ENCODE measurements around the gene IGDCC3.

The IGDCC3 gene

DNA sequence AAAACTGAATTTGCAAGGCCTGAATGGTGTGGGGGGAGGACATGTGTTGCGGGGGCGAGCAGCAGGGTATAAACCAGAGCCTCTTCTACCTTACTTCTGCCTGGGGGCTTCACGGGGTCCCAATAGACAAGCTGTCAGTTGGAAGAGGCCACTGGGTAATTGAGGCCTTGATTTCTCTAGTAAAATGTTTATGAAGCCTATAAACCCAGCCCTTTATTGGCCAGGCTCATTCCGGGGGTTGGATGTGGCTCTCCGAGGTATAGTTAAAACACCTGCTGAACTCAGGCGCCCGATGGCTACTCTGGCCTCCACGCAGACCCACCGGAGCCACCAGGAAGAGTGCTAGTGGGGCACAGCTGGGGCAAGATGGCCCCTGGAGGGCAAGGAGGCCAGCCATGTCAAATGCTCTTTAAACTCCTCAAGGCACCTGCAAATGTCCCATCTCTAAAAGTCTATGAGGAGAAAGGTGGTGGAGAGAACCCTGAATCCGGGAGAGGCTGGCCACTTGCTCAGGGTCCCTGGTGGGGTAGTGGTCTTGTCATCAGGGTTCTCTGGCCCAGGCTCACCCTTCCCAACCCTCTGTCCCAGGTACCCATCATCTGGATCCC, 34.3 kb downstream of the IGDCC3 start:
- Mint-ChIP-seq H3K36me3 (peaks cover 2% of the 10 kb centered on the region), H3K4me3 (no peak overlapping the region), H3K27me3 (peaks cover 39% of the 10 kb centered on the region), H3K27ac (no peak overlapping the region), H3K9me3 (no peaks in the 10 kb centered on the region), H3K4me1 (peaks cover 11% of the 10 kb centered on the region)
- DNase-seq (ENCODE audit: low spot score in 2 of 2) (no peak), ATAC-seq (ENCODE audit: low read depth) (no peak)

DNA sequence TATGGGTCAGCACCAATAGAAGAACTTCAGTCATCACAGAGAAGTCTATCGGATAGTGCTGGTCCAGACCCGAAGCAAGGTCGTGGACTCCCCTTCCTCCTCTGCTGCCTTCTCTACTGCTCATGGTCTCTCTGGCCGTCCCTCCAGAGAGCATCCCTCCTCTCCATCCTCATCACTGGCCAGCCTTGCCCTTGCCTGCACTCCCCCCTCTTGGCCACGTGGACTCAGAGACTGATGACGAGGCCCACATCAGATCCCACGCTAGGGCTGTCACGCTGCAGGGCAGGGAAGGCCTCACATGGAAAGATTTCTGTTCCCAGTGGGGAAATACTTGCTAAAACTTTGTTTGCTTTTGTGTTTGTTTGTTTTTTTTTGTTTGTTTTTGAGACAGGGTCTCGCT, 35.3 kb downstream of the IGDCC3 start:
- Mint-ChIP-seq H3K36me3 (peaks cover 2% of the 10 kb centered on the region), H3K27ac (no peak overlapping the region), H3K4me3 (no peak overlapping the region), H3K27me3 (peaks cover 38% of the 10 kb centered on the region), H3K4me1 (peaks cover 15% of the 10 kb centered on the region), H3K9me3 (no peaks in the 10 kb centered on the region)
- ATAC-seq (ENCODE audit: low read depth) (no peak), DNase-seq (ENCODE audit: low spot score in 2 of 2) (no peak)

DNA sequence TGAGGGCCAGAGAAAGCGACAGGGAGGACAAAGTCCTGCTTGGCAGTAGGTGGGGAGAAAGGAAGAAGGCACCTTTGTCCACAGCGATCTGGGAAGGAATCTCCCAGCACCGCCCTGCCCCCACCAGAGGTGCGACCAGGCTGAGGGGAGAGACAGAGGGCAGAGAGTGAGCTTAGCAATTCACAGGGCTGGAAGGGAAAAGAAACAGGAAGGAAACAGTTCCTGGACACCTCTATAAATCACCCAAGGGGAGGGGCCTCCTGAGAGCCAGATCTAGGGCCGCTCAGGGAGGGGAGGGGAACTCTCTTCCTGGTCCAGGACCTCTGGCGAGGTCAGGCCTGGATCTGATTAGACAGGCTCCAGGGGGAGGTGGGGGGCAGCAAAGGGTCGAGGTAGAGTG, 37.9 kb downstream of the IGDCC3 start:
- Mint-ChIP-seq H3K9me3 (no peaks in the 10 kb centered on the region), H3K4me1 (peaks cover 27% of the 10 kb centered on the region), H3K27ac (no peak overlapping the region), H3K4me3 (no peak overlapping the region), H3K27me3 (peaks cover 35% of the 10 kb centered on the region), H3K36me3 (peaks cover 2% of the 10 kb centered on the region)
- ATAC-seq (ENCODE audit: low read depth), result no peak
- DNase-seq (ENCODE audit: low spot score in 2 of 2), result no peak

DNA sequence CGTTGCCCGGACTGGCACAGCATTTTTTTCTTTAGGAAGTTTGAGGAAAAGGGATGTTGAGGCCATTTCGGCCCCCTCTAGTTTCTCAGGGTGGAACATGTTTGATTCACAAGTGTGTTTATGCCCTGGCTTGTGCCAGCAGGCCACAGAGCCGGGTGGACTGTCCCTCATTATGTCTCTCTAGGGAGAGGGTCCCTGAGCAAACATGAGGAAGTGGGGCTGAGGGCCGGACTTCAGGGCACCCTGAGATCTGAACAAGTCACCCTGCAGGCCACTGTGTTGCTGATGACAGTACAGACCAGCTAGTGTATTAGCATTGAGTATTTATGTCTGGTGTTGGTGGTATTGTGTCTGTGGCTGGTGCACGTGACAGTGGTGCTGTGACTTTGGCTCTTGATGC, 38.4 kb downstream of the IGDCC3 start:
- H3K9me3 Mint-ChIP-seq, result no peaks in the 10 kb centered on the region
- peaks cover 29% of the 10 kb centered on the region for H3K4me1 Mint-ChIP-seq
- ATAC-seq (ENCODE audit: low read depth) (no peak), DNase-seq (ENCODE audit: low spot score in 2 of 2) (no peak)
- no peak overlapping the region for H3K4me3 Mint-ChIP-seq
- peaks cover 2% of the 10 kb centered on the region for H3K36me3 Mint-ChIP-seq
- peaks cover 35% of the 10 kb centered on the region for H3K27me3 Mint-ChIP-seq
- no peak overlapping the region for H3K27ac Mint-ChIP-seq

DNA sequence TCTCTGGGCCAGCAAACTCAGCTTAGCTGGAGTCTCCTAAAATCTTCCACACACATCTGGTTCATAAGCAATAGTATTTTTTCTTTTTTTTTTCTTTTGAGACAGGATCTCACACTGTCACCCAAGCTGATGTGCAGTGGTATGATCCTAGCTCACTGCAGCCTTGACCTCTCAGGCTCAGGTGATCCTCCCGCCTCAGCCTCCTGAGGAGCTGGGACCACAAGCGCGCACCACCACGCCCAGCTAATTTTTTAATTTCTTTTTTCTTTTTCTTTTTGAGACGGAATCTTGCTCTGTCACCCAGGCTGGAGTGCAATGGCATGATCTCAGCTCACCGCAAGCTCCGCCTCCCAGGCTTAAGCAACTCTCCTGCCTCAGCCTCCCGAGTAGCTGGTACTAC, 39.0 kb downstream of the IGDCC3 start:
- peaks cover 37% of the 10 kb centered on the region for H3K27me3 Mint-ChIP-seq
- no peak overlapping the region for H3K4me3 Mint-ChIP-seq

DNA sequence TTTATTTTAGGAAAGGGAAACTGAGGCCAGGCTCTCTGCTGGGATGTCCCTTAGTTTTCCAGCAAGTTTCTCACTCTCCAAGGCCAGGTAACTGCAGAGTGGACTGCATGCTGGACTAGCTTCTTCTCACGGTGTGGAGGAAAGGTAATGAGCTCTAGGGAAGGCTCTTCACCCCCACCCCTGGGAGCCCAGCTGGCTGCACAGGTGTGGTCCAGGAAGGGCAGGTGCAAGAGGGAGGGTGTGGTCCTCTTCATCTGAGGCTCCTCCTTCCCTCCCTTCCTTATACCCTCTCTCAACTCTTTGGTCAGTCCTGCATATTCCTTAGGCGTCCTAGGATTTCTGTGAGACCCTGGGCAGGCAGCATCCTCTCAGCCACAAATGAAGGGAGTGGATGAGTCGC, 39.4 kb downstream of the IGDCC3 start:
- Mint-ChIP-seq H3K9me3 (no peaks in the 10 kb centered on the region), H3K27me3 (peaks cover 36% of the 10 kb centered on the region), H3K36me3 (peaks cover 2% of the 10 kb centered on the region), H3K27ac (no peak overlapping the region), H3K4me1 (peaks cover 29% of the 10 kb centered on the region), H3K4me3 (no peak overlapping the region)
- no peak for DNase-seq (ENCODE audit: low spot score in 2 of 2)
- no peak for ATAC-seq (ENCODE audit: low read depth)

More for the DNA sequence above, 39.0 kb downstream of the IGDCC3 start:
- H3K9me3 Mint-ChIP-seq, result no peaks in the 10 kb centered on the region
- H3K36me3 Mint-ChIP-seq, result peaks cover 2% of the 10 kb centered on the region
- H3K27ac Mint-ChIP-seq, result no peak overlapping the region
- no peak for ATAC-seq (ENCODE audit: low read depth)
- H3K4me1 Mint-ChIP-seq, result peaks cover 29% of the 10 kb centered on the region
- no peak for DNase-seq (ENCODE audit: low spot score in 2 of 2)

DNA sequence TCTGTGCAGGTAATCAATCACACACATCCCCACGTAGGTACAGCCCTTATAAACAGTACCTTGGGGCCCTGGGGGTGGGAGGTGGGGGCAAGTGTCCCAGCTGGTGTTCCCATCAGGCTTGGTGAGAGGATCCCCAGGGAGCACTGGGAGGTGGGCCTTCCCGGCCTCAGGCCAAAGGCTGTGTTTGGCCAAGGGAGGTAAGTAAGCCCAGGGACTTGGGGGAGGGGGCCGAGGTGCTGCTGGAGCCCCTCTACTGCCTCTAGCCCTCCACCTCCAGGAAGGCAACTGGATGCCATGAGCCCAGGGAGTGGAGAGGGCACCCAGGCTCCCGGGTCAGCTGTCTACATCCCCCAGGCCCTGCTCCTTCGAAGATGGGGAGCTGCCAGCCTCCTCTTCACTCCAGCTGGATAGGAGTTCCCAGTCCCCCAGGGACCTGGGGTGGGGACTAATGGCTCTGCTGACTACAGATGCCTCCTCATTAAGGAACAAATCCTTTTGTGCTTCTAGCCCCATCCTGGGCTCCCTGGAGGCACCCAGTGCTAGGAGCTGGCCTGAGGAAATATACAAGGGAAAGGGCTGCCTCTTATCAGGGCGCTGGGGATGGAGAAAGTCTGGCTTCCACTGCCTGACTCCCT, 40.2 kb downstream of the IGDCC3 start:
- peak overlapping the region; percentile 63 for H3K4me3 Mint-ChIP-seq
- ATAC-seq (ENCODE audit: low read depth), result no peak
- H3K27me3 Mint-ChIP-seq, result peaks cover 35% of the 10 kb centered on the region

DNA sequence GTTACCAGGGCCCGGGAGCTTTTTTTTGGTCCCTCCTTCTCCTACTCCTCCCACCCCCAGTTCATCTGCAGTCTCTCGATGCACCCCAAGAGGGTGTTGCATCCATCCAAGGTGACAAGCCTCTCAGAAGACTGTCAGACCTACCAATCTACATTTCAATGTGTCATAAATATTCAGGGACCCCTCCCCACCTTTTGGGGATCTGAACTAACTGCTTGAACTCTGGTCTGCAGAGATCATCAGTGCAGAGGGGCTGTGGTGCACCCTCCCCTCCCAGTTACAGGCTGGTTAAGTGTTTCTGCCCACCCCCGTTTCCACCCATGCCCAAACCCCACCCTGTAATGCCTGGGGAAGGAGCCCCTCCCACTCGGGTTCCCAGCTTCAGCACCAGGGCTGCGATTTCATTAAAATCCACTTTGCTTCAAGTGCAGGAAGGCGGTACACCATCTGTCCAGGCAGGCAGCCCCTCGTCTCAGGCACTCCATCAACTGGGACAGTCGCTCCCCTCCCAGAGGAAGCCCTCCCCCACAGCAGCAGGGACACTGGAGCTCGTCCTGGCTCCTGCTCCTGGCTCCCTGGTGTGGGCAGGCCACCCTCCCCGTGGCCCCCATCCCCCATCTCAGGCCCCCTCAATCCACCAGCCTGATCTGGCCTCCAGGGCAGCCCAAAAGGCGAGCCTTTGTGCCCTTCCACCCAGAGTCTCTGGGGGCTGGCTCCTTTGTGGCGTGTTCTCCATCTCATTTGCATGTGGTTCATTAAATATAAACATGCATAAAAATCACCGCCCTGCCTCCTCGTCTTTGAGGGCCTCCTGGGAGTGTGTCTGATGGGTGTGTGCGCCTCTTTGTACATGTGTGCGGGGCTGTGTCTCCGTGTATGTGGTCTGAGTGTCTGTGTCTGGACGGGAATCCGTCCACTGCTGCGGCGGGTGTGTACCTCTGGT, 41.0 kb downstream of the IGDCC3 start:
- H3K36me3 Mint-ChIP-seq, result peaks cover 2% of the 10 kb centered on the region
- no peaks in the 10 kb centered on the region for H3K9me3 Mint-ChIP-seq
- no peak overlapping the region for H3K27ac Mint-ChIP-seq
- DNase-seq (ENCODE audit: low spot score in 2 of 2) (peak in 1 of 2 donors; percentile 20), ATAC-seq (ENCODE audit: low read depth) (peak; percentile 91)
- peak overlapping the region; percentile 63 for H3K4me3 Mint-ChIP-seq
- peaks cover 35% of the 10 kb centered on the region for H3K27me3 Mint-ChIP-seq
- peaks cover 29% of the 10 kb centered on the region for H3K4me1 Mint-ChIP-seq

More for the DNA sequence above, 40.2 kb downstream of the IGDCC3 start:
- no peak for DNase-seq (ENCODE audit: low spot score in 2 of 2)
- Mint-ChIP-seq H3K9me3 (no peaks in the 10 kb centered on the region), H3K27ac (no peak overlapping the region), H3K36me3 (peaks cover 2% of the 10 kb centered on the region), H3K4me1 (peaks cover 29% of the 10 kb centered on the region)

DNA sequence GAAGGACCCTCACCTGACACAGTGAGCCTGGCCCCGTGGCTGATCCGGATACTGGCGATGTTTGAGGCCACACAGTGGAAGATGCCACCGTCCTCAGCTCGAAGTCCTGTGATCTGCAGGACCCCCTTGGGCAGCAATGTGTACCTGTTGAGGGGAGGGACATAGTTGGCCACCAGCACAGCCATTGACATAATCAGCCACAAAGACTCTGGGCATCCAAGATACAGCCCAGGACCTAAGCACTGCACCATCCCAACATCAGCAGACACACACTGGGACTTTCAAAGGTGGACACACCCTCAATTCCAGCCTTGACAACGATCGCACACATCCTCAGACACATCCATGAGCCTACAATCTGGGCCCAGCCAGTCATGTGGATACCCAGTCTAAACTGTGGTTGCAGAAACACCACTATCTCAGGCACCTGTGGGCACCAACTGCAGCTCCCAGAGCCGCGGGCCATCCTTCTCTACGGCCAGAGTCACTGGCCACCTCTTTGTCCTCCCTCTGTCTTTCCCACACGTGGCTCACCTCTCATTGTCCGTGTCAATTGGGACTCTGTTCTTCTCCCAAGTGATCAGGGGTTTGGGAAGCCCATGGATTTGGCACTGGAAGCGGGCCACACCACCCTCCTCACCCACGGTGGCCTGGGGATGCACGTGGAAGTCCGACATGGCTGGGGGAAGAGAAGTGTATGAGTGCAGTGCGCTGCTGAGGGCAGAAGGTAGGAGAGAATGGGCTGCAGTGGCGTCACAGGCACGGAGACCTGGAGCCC, 42.3 kb downstream of the IGDCC3 start:
- Mint-ChIP-seq H3K4me3 (no peak overlapping the region), H3K27me3 (peaks cover 36% of the 10 kb centered on the region), H3K9me3 (no peaks in the 10 kb centered on the region), H3K27ac (no peak overlapping the region), H3K36me3 (no peaks in the 10 kb centered on the region), H3K4me1 (peaks cover 32% of the 10 kb centered on the region)
- ATAC-seq (ENCODE audit: low read depth) (no peak), DNase-seq (ENCODE audit: low spot score in 2 of 2) (no peak)

DNA sequence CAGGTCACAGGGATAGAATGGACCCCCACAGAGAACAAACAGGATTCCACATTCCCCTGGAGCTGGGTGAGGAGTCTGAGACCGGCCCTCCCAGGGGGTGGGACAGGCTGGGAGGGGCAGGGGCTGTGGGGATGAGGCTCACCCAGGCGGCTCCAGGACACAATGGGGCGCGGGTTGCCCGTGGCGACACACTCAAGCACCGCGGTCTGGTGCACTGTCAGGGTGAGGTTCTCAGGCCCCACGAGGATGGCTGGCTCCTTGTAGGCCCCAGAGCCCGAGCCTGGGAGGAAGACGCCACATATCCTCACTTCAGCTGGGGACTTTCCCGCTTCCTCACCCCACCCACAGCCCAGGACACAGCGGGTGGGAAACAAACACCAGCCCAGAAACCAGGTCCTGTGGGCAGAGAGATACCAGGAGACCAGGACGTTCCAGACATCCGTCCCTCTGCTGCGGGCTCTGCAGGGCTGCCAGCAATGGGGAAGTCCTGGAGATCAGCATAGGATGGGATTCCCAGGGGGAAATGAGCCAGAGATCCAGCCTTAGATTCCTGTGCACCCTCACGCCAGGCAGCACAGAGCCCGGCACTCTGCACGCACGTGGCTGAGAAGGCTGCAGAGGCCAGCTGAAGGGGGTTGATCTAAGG, 43.1 kb downstream of the IGDCC3 start:
- Mint-ChIP-seq H3K27me3 (peaks cover 33% of the 10 kb centered on the region), H3K4me3 (no peak overlapping the region), H3K9me3 (no peaks in the 10 kb centered on the region), H3K27ac (no peak overlapping the region), H3K4me1 (peaks cover 28% of the 10 kb centered on the region), H3K36me3 (no peaks in the 10 kb centered on the region)
- DNase-seq (ENCODE audit: low spot score in 2 of 2) (no peak), ATAC-seq (ENCODE audit: low read depth) (no peak)

DNA sequence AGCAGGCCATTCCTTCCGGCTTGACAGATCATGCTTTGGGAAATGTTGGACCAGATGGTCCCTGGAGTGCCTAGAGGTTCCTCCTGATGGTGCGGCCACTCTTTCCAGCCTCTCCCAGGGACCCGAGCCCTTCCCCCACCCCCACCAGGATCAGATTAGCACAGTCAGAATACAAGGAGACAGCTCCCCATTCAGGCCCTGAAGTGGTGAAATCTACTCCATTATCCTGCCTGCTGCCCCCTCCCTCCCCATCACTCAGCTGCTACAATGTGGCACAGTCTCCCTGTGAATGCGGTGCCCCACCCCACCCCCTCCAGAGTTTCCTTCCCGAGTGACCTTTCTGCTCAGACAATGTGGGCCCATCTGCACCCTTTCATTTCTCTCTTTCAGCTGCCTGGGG, 43.9 kb downstream of the IGDCC3 start:
- H3K4me1 Mint-ChIP-seq, result peaks cover 26% of the 10 kb centered on the region
- no peaks in the 10 kb centered on the region for H3K36me3 Mint-ChIP-seq
- H3K4me3 Mint-ChIP-seq, result no peak overlapping the region
- H3K27ac Mint-ChIP-seq, result no peak overlapping the region
- no peaks in the 10 kb centered on the region for H3K9me3 Mint-ChIP-seq
- ATAC-seq (ENCODE audit: low read depth) (no peak), DNase-seq (ENCODE audit: low spot score in 2 of 2) (no peak)
- H3K27me3 Mint-ChIP-seq, result peaks cover 32% of the 10 kb centered on the region

DNA sequence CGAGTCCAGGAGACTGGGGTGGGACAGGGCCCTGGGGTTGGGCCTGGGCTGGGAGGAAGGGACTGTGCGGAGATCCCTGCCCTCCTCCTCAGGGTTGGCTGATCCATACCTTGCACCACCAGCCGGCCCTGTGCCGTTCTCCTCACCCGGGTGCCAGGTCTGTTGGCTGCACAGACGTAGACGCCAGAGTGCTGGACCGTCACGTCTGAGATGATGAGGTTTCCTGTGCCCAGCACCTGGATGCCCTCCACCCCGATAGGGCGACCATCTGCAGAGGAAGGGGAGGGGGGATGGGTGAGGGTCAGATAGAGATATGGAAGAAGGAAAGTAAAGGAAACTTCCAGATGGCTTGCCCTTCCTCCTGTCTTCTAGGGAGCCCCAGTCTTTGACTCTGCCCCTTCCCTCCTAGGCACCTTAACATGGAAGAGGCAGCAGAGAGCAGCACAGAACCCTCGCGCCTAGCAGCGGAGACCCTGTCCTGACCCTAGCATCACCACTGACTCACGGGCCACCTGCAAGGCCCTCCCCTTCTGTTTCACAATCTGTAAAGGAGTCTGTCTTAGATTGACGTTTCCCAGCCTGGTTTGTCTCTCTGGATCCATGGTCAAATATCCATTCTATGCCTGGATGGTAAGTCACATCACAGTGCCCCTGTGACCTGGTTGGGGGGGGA, 44.5 kb downstream of the IGDCC3 start:
- Mint-ChIP-seq H3K9me3 (no peaks in the 10 kb centered on the region), H3K27ac (no peak overlapping the region), H3K36me3 (no peaks in the 10 kb centered on the region), H3K4me1 (peaks cover 22% of the 10 kb centered on the region), H3K4me3 (no peak overlapping the region), H3K27me3 (peaks cover 28% of the 10 kb centered on the region)
- DNase-seq (ENCODE audit: low spot score in 2 of 2), result no peak
- ATAC-seq (ENCODE audit: low read depth), result no peak

All from memory B cell (primary cell).